GM10847 (cell line): ENCODE results near the gene FANCF.

Source experiments
- POLR2A ChIP-seq: IDR thresholded peaks from 2 replicates; pipeline ENCODE4 v1.6.1; 2011; ENCODE audit not compliant: insufficient read length; ENCODE audit errors: extremely low read depth

Gene FANCF, protein sequence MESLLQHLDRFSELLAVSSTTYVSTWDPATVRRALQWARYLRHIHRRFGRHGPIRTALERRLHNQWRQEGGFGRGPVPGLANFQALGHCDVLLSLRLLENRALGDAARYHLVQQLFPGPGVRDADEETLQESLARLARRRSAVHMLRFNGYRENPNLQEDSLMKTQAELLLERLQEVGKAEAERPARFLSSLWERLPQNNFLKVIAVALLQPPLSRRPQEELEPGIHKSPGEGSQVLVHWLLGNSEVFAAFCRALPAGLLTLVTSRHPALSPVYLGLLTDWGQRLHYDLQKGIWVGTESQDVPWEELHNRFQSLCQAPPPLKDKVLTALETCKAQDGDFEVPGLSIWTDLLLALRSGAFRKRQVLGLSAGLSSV

DNA sequence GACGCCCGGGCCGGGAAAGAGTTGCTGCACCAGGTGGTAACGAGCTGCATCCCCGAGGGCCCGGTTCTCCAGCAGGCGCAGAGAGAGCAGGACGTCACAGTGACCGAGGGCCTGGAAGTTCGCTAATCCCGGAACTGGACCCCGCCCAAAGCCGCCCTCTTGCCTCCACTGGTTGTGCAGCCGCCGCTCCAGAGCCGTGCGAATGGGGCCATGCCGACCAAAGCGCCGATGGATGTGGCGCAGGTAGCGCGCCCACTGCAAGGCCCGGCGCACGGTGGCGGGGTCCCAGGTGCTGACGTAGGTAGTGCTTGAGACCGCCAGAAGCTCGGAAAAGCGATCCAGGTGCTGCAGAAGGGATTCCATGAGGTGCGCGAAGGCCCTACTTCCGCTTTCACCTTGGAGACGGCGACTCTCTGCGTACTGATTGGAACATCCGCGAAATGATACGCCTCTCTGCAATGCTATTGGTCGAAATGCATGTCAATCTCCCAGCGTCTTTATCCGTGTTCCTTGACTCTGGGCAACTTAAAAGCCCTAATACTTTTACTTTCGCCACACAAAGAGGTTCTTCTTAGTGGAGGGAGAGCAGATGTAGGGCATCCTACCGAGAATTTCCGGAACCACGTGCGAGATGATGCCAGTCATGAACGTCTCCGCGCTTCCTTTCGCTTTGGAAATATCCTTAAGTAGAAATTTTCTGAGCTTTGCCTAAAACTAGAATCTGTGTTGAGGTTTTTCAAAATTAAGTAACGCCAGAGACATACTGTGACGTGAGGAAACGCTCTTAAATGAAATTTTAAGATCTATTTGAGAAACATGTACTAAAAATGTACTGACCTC, at the start of gene FANCF:
Gene FANCF, minus strand, starts transcription at position 376 of the 840 bp plus-strand sequence. Its CDS starts 13 bp downstream, at position 363.
- TF ChIP-seq POLR2A, result peak; percentile 6

DNA sequence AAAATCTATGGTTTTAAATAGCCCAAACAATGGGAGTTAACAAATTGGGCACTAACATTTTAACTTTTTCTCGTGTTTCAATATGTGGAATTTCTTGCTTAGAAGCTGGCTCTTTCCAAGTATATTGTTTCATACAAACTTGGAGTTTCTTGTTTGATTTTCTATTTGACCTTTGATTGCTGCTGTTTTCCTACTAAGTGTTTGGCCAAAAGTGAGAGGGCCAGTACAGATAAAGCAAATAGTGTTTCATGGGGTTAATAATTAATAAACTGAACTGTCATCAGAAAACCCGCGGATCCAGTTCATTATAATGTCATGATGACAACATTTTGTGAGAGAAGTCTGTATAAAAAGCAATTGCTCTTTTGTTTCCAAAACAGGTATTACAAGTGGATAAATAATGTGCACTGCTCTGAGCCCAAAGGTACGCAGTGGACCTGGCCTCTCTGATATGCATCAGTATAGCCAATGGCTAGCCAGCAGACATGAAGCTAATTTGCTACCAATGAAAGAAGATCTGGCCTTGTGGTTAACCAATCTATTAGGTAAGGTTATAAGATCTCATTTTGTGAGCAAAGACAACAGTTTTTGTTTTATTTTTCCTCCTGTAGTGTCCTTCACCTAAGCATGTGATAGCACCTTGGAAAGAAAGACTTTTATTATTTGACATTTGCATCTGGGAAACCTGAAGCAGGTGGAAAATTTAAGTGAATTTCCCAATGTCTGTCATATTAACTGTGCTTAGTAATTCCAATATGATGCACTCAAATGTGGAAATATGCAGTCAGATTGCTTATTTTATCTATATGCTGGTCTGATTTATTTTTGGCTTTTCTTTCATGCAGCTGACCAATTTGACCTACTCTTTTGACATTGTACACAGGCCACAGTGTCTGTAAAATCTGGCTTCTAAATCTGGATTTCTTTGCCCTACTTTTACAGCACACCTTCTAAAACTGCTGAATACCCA, 49.1 kb upstream of the FANCF start:
- no peak for TF ChIP-seq POLR2A

DNA sequence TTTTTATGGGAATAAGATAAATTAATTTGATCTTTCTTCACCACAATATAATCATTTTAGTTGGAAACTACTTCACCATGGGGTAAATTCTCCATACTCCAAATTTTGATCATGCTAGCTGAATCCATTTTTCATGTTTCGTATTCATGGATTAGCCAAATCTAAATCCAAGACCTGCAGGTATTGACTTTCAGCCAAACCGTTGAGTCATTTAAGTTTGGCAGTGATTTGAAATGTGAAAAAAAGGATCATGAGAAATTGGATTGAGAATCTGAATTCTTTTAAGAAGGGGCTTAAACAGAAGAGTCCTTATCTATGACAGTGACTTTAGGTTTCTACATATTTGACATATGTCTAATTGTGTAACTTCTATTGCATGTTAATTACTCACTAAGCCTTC, 46.1 kb upstream of the FANCF start:
- no peak for TF ChIP-seq POLR2A

DNA sequence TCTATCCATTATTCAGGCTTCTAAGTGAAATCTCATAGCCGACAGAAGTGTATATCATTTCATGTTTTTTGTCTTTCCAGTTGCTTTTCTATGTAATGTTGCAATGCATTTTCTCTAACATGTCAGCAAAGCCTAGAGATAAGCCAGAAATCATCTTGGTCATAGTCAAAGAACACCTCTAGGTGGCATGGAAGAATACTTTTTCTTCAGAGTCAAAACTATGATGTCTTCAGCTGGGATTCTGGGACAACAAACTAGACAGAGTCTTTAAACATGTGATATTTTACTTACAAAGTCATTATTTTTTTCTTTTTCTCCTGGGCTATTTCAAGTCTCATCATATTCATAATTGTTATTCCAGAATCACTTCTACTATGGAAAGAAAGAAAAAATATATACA, 45.2 kb upstream of the FANCF start:
- TF ChIP-seq POLR2A, result no peak

DNA sequence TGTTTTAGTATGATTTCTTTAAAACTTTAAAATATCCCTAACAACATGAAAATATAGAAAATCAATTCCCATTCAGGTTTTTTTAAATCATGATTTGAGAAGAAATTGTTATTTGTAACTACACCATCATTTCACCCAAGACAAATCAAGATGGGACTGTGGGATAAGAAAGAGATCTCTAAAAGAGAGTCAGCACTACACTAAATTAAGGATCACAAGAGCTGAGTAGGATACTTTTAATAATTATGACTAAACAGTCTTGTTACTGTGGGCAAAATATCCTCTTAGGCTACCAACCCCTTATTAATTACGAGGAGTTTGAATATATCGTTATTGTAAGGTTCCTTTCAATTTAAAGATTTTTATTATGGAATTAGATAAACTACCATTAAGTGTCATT, 43.7 kb upstream of the FANCF start:
- no peak for TF ChIP-seq POLR2A

DNA sequence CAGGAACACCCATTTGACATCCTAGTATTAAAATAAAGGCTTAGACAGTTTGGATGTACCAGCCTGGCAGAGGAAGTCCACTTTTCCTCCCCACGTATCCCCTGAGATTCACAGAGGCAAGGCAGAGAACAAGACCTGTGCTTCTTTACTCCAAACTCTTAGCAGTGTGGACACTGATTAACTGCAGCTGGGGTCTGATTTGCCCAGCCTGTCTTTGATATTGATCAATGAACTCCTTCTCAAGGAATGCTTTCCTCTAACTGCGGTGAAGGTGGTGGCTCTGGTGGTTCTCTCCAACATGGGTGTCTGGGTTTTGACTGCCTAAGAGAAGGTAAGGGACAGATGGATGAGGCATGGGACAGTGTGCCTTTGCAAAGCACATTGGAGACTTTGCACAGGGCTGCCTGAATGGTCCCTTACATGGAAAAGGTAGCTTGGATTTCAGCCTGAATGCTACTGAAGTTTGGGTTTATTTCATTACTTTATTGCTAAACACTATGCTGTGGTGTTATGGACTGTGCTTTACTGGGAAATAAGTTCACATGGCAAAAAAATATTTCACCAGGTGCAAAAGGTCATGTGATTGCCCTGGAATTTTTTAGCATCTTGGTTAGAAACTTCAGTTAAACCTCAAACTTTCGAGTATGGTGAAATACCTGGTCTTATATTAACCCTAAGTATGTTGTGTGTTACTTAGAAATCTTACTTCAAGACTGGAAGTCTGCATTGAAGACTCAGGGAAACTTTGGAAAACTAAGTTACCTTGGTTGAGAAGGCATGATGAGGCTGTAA, 42.6 kb upstream of the FANCF start:
- TF ChIP-seq POLR2A, result no peak

DNA sequence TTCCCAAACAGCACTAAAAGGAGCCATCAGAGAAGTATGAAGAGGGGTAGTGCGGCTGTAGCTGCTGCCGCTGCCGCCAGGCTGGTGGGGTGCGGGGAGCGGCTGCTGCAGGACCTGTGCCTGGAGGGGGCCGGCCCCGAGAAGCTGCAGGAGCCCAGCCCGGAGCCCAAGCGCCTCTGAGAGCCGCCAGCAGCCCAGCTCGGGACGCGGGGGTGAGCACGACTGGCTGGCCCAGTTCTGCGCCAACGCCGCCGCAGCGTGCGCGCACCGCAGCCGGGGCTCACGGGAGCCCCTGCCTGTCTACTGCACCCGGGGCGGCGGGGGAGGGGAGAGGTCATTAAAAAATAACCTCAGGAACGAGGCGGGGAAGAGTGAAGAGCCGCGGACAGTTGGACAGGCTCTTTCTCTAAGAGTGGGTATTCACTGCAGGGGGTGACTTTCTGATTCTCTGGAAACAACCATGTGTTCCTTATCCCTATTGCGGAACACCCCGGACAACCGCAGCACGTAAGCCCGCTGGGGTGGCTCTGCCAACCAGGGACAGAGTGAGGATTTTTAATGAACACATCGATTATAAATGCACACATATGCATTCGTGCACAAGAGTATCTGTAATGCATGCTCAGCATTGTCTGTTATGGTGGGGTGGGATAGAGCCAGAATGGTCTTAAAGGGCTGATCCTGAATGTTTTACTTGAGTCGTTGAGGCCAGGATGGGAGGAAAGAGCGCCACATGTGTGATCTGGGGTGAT, 41.2 kb upstream of the FANCF start:
- peak; percentile 31 for TF ChIP-seq POLR2A

DNA sequence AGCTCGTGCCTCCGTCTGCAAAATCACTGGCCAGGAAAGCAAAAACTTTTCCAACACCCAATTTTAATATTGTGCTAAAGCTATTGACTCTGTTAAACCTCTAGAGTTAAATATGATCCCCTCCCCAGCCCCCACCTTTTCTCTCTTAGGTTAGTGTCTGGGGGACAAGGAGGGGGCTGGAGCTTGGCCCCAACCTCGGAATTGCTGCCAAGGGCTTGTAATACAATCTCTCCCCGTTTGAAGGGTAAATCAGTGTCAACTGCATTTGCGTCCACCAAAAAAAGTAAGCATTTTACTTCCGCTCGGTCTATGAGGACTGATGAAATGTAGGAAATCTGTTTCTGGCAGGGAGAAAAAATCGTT, 40.7 kb upstream of the FANCF start, which contains the start of gene GAS2:
Gene GAS2, plus strand, starts transcription at position 287 of the 363 bp plus-strand sequence. CDS start 8,259 bp downstream, outside the sequence.
- no peak for TF ChIP-seq POLR2A

DNA sequence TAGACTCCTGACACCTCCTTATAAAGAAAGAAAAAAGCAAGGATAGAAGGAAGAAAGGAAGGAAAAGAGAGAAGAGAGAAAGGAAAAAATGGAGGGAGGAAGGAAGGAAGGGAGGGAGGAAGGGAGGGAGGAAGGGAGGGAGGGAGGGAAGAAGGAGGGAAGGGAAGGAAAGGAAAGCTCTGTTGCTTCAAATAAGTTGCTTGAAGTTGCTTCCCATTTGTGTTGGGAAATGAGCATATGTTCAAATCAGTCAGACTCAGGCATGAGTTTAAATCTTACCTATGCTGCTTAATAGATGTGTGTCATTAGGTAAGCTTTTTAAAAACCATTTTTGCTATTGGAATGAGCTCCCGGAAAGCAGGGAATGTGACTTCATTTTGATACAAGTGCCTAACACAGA, 34.2 kb upstream of the FANCF start:
- no peak for TF ChIP-seq POLR2A

DNA sequence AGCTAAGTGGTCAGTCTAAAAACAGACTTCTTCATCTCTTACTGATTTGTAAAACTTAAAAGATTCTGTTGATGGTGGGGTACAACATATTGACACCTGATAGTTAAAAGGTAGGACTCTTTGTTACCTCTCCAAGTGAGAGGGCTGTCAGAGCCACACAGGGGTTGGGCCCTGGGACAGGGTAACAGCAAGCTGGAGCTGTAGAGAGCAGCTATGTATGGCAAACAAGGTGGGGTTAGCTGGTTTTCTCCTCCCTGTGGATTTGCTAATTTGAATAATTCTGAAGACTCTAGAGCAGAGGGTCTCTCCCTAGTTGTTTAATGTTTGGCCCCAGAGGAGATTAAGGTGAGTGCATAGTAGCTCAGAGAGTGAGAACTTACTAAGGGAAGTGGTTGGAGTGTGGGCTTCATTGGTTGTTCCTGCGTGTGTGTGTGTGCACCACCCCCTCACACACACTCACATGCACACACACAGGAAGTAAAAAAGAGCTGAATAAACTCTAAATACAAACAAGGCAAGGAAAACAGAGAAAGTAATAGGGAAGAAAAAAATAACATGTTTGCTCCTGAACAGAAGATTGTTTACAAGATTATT, 31.6 kb upstream of the FANCF start:
- TF ChIP-seq POLR2A, result no peak

DNA sequence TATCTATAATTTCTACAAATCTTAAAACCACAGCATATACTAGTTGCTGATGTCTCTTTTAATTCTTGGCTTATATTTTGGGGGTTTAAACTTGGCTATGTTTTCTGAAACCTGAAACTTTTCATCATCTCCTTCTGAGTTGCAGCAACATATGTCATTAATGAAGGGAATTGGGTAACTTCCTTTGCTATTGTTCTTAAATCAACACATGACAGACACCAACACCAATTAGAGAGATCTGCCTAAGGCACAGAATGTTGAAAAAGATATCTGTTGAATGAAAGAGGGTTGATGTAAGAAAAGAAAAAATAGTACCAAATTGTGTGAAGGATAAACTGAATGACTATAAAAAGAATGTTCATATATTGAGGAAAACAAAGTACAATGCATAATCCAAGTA, 30.5 kb upstream of the FANCF start:
- TF ChIP-seq POLR2A, result no peak

DNA sequence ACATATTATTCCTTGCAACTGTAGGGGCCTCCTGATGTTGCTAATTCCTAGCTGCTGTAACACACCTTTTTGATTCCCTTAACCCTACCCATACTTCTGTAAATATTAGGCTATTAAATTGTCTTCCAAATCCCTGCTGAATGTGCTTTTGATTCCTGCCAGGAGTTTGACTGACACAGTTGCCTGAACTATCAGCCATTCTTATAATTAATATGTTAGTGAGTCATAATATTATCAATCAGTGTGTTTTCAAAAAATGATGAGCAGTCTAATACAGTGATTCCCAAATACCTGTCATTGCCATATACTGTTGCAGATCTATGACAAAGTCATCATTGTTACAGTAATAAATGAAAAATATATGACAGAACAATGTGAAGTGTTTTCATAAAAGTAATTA, 15.9 kb upstream of the FANCF start:
- no peak for TF ChIP-seq POLR2A

DNA sequence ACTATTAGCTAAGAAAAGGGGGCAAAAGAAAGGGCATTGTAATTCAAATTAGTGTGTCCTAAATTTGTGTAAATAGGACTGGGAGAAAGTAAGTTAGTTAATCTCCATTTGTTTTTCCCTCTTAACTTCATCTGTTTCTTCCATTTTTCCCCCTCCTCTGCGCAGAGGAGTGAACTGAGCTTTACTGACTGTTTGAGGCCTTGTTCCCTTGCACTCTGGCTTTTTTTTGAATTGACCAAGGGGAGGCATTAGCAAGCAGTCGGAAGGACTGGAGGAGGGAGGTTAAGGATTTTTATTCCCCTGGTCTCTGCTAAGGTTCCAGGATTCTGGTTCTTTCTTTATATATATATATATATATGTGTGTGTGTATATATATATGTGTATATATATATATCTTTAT, 15.2 kb upstream of the FANCF start:
- TF ChIP-seq POLR2A, result no peak

DNA sequence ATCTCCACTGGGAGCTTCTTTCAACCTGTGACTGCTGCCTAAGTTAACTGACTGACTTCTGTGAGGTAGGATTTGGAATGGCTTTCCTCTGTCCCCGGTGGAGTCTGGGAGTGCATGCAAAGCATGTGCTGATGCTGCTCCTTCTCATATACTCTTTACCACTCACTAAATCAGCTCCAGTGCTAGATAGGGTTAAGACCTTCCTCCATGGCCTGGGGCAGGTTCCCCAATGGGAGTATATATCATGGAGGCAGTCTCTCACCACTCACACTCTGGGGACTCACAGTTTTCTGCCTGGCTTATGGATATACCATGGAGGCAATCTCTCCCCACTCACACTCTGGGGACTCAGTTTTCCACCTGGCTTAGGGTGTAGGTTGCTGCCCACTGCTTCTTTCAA, 10.1 kb upstream of the FANCF start:
- no peak for TF ChIP-seq POLR2A
